NCI-H524 (cell line): ENCODE results near the gene TMC8.
"Not testable (repeated sequence)": the region's sequence is repeated elsewhere in the genome, so short reads cannot be mapped to it uniquely, and the experiment has no call there.

Experiments used
- DNase-seq, 2 experiments: peaks; one replicate each; lab custom pipeline; 2025; lab: John Stamatoyannopoulos, UW

Gene TMC8

DNA sequence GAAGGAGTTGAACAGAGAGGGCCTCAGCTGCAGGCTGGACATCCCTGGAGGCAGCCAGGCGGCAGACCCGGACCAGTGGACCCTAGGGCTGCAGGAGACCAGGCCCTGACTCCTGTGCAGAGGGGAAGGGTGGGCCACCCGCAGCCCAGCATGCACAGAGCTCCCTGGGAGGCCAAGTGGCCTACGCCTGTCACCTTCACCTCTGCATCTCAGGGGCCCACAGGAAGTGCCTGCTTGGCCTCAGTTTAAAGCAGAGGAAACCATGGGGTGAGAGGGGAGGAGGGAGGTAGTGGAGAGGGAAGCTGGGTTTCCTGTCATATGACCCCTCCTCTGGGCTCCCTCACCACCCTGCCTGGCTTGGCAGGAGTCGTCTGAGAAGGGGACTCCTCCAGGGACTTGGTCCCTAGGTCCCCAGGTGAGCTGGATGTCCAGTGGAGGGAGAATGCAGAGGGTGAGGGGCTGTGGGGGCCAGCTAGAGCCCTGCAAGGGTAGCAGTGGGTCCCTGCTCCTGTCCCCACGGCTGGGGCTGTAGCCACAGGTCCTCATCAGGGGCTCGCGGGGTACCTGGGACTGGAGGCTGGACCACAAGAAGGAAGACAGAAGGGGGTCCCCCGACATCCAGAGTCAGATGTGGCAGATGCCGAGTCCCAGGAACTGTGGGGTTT lies at the start of gene TMC8:
Gene TMC8 (plus strand): TSS at position 335 of the 665 bp plus-strand sequence. CDS start 818 bp downstream, outside the sequence.
- no peak for DNase-seq

DNA sequence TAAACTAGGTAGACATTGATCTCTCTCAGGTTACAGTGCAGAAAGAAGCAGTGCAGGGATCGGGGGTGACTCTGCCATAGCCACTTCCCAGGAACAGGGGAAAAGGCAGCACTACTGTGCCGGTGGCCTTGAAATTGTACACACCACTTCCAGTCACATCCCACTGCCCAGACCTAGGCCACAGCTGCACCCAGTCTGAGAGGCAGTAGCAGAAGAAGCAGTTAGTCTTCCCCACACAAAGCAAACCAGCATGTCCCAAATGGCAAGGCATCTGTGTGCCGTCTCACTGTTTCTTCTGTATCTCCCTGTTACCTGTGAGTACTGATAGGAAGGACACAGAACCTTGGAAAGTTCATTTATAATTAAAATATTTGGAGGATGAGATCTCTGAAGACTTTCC lies 49.0 kb upstream of the TMC8 start:
- no peak for DNase-seq

GRCh38 chr17:78082355-78082872 lies 48.2 kb upstream of the TMC8 start:
- DNase-seq, result not testable (repeated sequence)

DNA sequence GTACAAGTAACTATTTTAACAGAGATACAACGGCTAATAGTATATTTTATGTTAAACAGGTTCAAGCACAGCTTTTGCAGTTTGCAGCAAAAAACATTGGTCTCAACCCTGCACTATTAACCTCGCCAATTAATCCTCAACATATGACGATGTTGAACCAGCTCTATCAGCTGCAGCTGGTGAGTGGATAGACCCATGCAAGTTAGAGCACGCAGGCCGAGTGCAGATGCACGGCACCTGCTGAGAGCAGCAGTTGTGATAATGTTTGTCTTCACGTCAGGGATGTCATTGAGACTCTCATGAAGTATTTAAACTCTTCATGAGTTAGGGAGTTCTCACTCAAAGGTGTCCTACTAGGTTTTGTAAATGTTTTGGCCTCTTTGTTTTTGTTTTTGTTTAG lies 47.6 kb upstream of the TMC8 start:
- peak in 1 of 2 experiments; percentile 62 for DNase-seq

DNA sequence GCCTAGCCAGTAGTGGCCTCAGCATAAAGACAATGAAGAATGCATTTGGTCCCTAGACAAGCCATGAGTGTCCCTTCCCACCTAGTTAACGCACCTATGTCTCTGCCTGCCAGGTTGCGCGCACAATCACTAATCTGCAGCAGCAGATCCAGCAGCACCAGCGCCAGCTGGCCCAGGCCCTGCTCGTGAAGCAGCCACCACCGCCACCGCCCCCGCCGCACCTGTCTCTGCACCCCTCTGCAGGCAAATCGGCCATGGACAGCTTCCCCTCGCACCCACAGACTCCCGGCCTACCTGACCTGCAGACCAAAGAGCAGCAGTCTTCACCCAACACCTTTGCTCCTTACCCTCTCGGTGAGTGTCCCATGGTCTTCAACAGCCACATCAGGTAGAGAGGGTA lies 43.8 kb upstream of the TMC8 start:
- DNase-seq, result no peak

GRCh38 chr17:78088529-78088928 lies 42.0 kb upstream of the TMC8 start:
- no peak for DNase-seq

DNA sequence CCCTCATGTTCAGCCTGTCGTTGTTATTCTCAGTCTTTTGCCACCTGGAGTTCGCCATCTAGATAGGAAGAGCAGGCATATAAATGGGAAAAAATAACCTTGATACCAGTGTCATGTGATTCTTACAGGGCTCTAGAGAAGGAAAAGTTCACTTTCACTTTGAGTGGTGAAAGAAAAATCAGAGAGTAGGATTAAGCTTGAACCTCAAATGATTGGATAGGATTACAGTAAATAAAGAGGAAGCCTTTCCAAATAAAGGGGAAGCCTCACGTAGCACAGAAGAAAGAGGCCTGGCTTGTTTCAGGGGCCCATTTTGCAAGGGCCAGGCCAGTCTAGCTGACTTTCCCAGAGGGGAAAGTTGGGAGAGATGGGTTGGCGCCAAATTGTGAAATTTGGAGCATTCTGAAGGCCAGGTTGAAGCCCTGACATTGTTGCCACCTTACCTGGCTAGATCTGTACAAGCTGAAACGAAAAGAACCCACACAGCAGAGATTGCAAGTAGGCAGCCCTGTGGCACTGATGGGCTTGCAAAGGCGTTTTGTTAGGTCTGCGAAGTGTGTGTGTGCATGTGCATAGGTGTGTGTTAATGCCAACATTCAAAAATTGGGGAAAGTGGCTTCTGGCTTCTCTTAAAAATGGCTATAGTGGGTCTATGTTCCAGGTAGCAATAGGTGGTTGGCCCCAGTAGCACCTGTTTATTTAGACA lies 40.8 kb upstream of the TMC8 start:
- DNase-seq, result no peak

GRCh38 chr17:78092794-78093324 lies 37.7 kb upstream of the TMC8 start:
- no peak for DNase-seq

DNA sequence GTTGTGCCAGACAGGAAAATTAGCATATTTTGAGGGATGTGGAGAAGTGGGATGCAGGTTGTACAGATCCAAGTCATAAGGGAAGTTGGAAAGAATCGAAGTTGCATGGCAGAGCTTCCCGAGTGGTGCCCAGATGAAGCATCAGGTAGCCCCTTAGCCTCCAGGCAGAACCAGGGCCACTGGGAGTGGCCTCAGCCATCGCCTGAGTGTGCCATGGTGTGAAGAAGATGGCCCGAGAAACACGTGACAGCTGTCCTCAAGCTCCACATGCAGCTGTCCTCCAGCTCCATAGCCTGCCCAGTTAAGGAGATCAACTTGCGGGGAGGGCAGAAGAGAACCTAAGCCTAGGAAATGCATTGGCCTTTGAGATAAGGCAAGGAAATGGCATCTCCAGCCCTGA lies 35.5 kb upstream of the TMC8 start:
- DNase-seq, result no peak

GRCh38 chr17:78096093-78096492 lies 34.5 kb upstream of the TMC8 start:
- DNase-seq, result no peak

DNA sequence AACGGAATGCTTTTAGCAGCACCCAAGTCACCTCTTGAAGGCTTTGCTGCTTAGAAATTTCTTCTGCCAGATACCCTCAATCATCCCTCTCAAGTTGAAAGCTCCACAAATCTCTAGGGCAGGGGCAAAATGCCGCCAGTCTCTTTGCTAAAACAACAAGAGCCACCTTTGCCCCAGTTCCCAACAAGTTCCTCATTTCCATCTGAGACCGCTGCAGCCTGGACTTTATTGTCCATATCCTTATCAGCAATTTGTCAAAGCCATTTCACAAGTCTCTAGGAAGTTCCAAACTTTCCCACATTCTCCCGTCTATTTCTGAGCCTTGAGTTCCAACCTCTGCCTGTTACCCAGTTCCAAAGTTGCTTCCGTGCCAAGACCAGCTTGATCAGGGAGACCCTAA lies 29.5 kb upstream of the TMC8 start:
- no peak for DNase-seq

- no peak for DNase-seq
These were observed 29.0 kb upstream of the TMC8 start for GRCh38 chr17:78101542-78101941.

GRCh38 chr17:78103311-78103710 lies 27.3 kb upstream of the TMC8 start:
- no peak for DNase-seq

- no peak for DNase-seq
These were observed 26.0 kb upstream of the TMC8 start for GRCh38 chr17:78104540-78104941.

GRCh38 chr17:78105101-78105500 lies 25.5 kb upstream of the TMC8 start:
- DNase-seq, result no peak

DNA sequence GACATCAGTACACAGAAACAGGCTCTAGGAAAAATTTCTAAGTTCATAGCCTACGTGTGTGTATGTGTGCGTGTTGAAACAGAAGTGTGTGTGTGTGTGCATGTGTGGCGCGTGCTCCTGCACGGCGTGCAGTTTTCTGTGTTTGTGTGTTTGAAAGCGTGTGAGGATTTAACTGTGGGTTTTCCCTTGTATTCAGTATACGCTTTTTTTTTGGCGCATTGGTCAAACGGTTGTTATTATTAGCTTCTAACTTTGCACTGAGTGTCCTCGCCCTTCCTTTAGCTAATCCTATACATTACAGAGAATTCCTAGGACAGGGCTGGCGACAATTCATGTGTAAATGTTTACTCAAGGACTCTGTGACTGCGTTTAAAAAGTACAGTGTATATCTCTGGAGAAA lies 25.0 kb upstream of the TMC8 start:
- DNase-seq, result no peak

- no peak for DNase-seq
These were observed 24.4 kb upstream of the TMC8 start for GRCh38 chr17:78106211-78106610.

GRCh38 chr17:78107457-78107856 lies 23.1 kb upstream of the TMC8 start:
- no peak for DNase-seq

GRCh38 chr17:78107976-78108725 lies 22.4 kb upstream of the TMC8 start:
- no peak for DNase-seq

GRCh38 chr17:78108726-78109488 lies 21.7 kb upstream of the TMC8 start:
- no peak for DNase-seq

GRCh38 chr17:78109489-78109761 lies 21.1 kb upstream of the TMC8 start:
- no peak for DNase-seq
